ENCODE data around the gene RCN2. TPM values are rescaled to one million over a fixed set of nuclear protein-coding genes. Genes with fewer than 3 reads are reported as not detected.

Gene RCN2
- total and polyA plus RNA-seq, 2 of the 8 experiments (the other 6 are each of a cell fraction or from before 2014, with no cell fraction given) = 65.6 to 137 TPM

GRCh38 chr15:76979331-76979925 is 47.9 kb downstream of the RCN2 start:
- no peak overlapping the region for H2BK12ac ChIP-seq (ENCODE audit: low read depth, low read length)
- no peak overlapping the region for H2AFZ ChIP-seq (ENCODE audit: low read length)
- H3K18ac ChIP-seq (ENCODE audit: extremely low read depth, low read length) = no peak overlapping the region
- H3K9ac ChIP-seq (replicated peaks in 1 of 4; ENCODE audit: extremely low read depth in 1 of 4, low read depth in 3 of 4, low read length in 3 of 4) = no peak overlapping the region
- no peak overlapping the region; the same call in 1 of the 2 replicates for H4K8ac ChIP-seq (ENCODE audit: extremely low read depth, insufficient read depth, low read length)
- H3K4me2 ChIP-seq (ENCODE audit: insufficient read depth in 1 of 2, low read depth in 2 of 2, low read length in 2 of 2) = no peak overlapping the region
- no peak overlapping the region for H2BK15ac ChIP-seq (ENCODE audit: low read length)
- H3K4ac ChIP-seq (replicated peaks; ENCODE audit: insufficient read length, low read depth, low read length) = no peak overlapping the region
- no peak overlapping the region for H2AK5ac ChIP-seq (ENCODE audit: low read depth, low read length)
- H3K27ac ChIP-seq (ENCODE audit: low read depth, low read length) = no peak overlapping the region
- no peaks in the 10 kb centered on the region for H3K79me1 ChIP-seq (ENCODE audit: low read depth, low read length)
- no peak overlapping the region for H4K5ac ChIP-seq (ENCODE audit: insufficient read length, low read depth, low read length)
- H2BK120ac ChIP-seq (replicated peaks; ENCODE audit: low read depth, low read length) = no peak overlapping the region
- no peak overlapping the region for H2BK20ac ChIP-seq (ENCODE audit: low read length)
- FAIRE-seq (no peak), DNase-seq (ENCODE audit: low read depth in 1 of 2, low spot score in 2 of 2) (no peak)
- H3K14ac ChIP-seq (ENCODE audit: insufficient read length) = no peak overlapping the region
- H3K56ac ChIP-seq (replicated peaks; ENCODE audit: insufficient read length, low read depth, low read length) = no peak overlapping the region
- ChIA-PET POLR2A (ENCODE audit: partially characterized antibody) (no interaction called here), CTCF (ENCODE audit: partially characterized antibody) (interaction anchor here (1.0 to 2.2 kb wide), 6 partner anchors 16 to 138 kb away, joined by 3 to 9 read pairs (median 4); no protein-coding TSS in a partner anchor)
- no peak overlapping the region for H3K4me3 ChIP-seq (ENCODE audit: extremely low read depth in 1 of 4, insufficient read depth in 2 of 4, low read depth in 3 of 4, low read length in 4 of 4)
- no peaks in the 10 kb centered on the region for H3K23me2 ChIP-seq (ENCODE audit: low read depth, low read length)
- H3K23ac ChIP-seq (ENCODE audit: insufficient read length) = no peak overlapping the region
- no peaks in the 10 kb centered on the region; a peak in 1 of 7 replicates for H3K4me1 ChIP-seq (replicated peaks in 1 of 4; ENCODE audit: control insufficient read depth in 3 of 4, insufficient read depth in 4 of 4, low read length in 3 of 4)
- H3K79me2 ChIP-seq (ENCODE audit: control insufficient read depth in 1 of 2, insufficient read depth in 2 of 2, low read length in 2 of 2) = no peaks in the 10 kb centered on the region
- H2BK5ac ChIP-seq (ENCODE audit: low read depth, low read length) = no peak overlapping the region
- H4K91ac ChIP-seq (replicated peaks; ENCODE audit: insufficient read length, low read length) = no peak overlapping the region
- WGBS, 2 experiments (ENCODE audit: extremely low coverage in 1 of 2, insufficient coverage in 1 of 2, insufficient read length in 1 of 2, insufficient replicate concordance in 2 of 2, low coverage in 1 of 2, low lambda C conversion rate in 2 of 2, missing lambda C conversion rate in 1 of 2) = 96% methylated on average over 23 of the region's 23 CpGs; no CpG with 5 or more reads in 1 of the 2 experiments
- H4K20me1 ChIP-seq (replicated peaks in 1 of 2; ENCODE audit: control insufficient read depth in 1 of 2, insufficient read depth in 2 of 2, low read length in 2 of 2) = no peaks in the 10 kb centered on the region
- no peaks in the 10 kb centered on the region for H3K36me3 ChIP-seq (ENCODE audit: control insufficient read depth in 2 of 4, insufficient read depth in 4 of 4, low read length in 3 of 4)
- H3K27me3 ChIP-seq (replicated peaks in 1 of 4; ENCODE audit: control insufficient read depth in 3 of 4, extremely low read depth in 1 of 4, insufficient read depth in 3 of 4, low read length in 3 of 4) = no peaks in the 10 kb centered on the region; a peak in 1 of 7 replicates
- H3K9me3 ChIP-seq (ENCODE audit: insufficient read depth in 2 of 2, low read depth in 1 of 2, low read length in 1 of 2) = peaks cover 0 to 9% of the 10 kb centered on the region in 2 experiments; a peak in 1 of 4 replicates
- TF ChIP-seq SP4 (IDR thresholded peaks at IDR 0.05; ENCODE audit: low read length) (no peak), FOSL1 (IDR thresholded peaks at IDR 0.05; ENCODE audit: insufficient read depth, low read depth, low read length) (no peak), CREB1 (IDR thresholded peaks at IDR 0.05) (no peak), KDM1A (IDR thresholded peaks at IDR 0.05; ENCODE audit: borderline replicate concordance, low read length) (no peak), E2F6 (IDR thresholded peaks at IDR 0.05) (no peak), NRF1 (IDR thresholded peaks at IDR 0.05; ENCODE audit: low read depth, low read length) (no peak), SP2 (IDR thresholded peaks at IDR 0.05; ENCODE audit: low read length) (no peak), BCL11A (IDR thresholded peaks at IDR 0.05; ENCODE audit: low read depth in 2 of 2, low read length in 2 of 2) (no peak), SRF (IDR thresholded peaks at IDR 0.05; ENCODE audit: low read depth, low read length) (no peak), CHD2 (IDR thresholded peaks at IDR 0.05; ENCODE audit: low read length) (no peak), KDM5A (IDR thresholded peaks at IDR 0.05; ENCODE audit: low read length) (no peak), POLR2A (IDR thresholded peaks at IDR 0.05; ENCODE audit: control extremely low read depth in 1 of 2, low read depth in 2 of 2, low read length in 2 of 2) (no peak), JUND (IDR thresholded peaks at IDR 0.05; ENCODE audit: low read length) (no peak)

Measured in H1 (cell line).